ENCODE data around the gene PCCA.

GRCh38 chr13:100547791-100548201 is 458.9 kb downstream of the PCCA start:
- no peak for TF ChIP-seq CTCF (IDR thresholded peaks at IDR 0.05)
- no peak for TF ChIP-seq MAX (IDR thresholded peaks at IDR 0.05; ENCODE audit: low read depth)
- TF ChIP-seq USF1 (IDR thresholded peaks at IDR 0.05; ENCODE audit: borderline replicate concordance, low read depth) = no peak
- no peak for TF ChIP-seq POLR2AphosphoS5 (IDR thresholded peaks at IDR 0.05; ENCODE audit: low read depth, low read length)
- no peak for TF ChIP-seq SIN3A (IDR thresholded peaks at IDR 0.05; ENCODE audit: borderline replicate concordance, low read depth, low read length)
